Gastroesophageal sphincter (tissue), 4 donors: Measurements from ENCODE around the gene CHSY1. TPM values are rescaled to one million over a fixed set of nuclear protein-coding genes. Genes with fewer than 3 reads are reported as not detected.

Source experiments
- ATAC-seq: fragments of 150-250 bp; one replicate; pipeline ENCODE4 v1.9.1; 2016; ENCODE audit warnings: mild to moderate bottlenecking, moderate library complexity
- H3K27ac ChIP-seq, 4 donors: fragments of 200-600 bp; sonication (generic) in 3 of 4; 1 replicate in 3 of 4; 2 replicates in 1 of 4; pipeline ENCODE4 v1.5.1; 2016 to 2019
- H3K27me3 ChIP-seq: fragments of 200-600 bp; sonication (generic); one replicate; pipeline ENCODE4 v1.5.1; 2019
- H3K36me3 ChIP-seq, 2 donors: fragments of 200-600 bp; sonication (generic); one replicate each; pipeline ENCODE4 v1.5.1; 2019; ENCODE audit warnings: control low read depth in 1 of 2
- H3K4me1 ChIP-seq, 3 donors: fragments of 200-600 bp; sonication (generic); 1 replicate in 2 of 3; 2 replicates in 1 of 3; pipeline ENCODE4 v1.5.1; 2016 to 2019; ENCODE audit warnings: control low read depth in 2 of 3
- H3K4me3 ChIP-seq, 2 donors: fragments of 200-600 bp; sonication (generic); one replicate each; pipeline ENCODE4 v1.5.1; 2019; ENCODE audit warnings: mild to moderate bottlenecking in 1 of 2, moderate library complexity in 1 of 2
- H3K9me3 ChIP-seq, 3 donors: fragments of 200-600 bp; sonication (generic); one replicate each; pipeline ENCODE4 v1.5.1; 2017 to 2019; ENCODE audit warnings: control low read depth in 2 of 3
- EP300 ChIP-seq: sonication (generic); formaldehyde crosslinking; IDR thresholded peaks from one replicate; pipeline ENCODE4 v1.6.1; 2017; ENCODE audit warnings: antibody characterized with exemption, mild to moderate bottlenecking
- POLR2A ChIP-seq, 2 donors: fragments of 450-650 bp; IDR thresholded peaks; one replicate each; pipeline ENCODE4 v1.6.1; 2017; ENCODE audit warnings: antibody characterized with exemption in 2 of 2, mild to moderate bottlenecking in 2 of 2, moderate library complexity in 1 of 2
- POLR2AphosphoS5 ChIP-seq: sonication (generic); formaldehyde crosslinking; IDR thresholded peaks from one replicate; pipeline ENCODE4 v1.6.1; 2017; ENCODE audit warnings: antibody characterized with exemption
- WGBS, 2 donors: methylation state at CpG; one replicate each; pipeline ENCODE4 v1.1.5; 2018; ENCODE audit warnings: low coverage in 1 of 2; 5-methylcytosine and 5-hydroxymethylcytosine counted together
- total RNA-seq, 4 donors: library from RNA; depleted of rRNA; stranded (reverse); fragments of >200 nt; gene quantifications; one replicate each; pipeline ENCODE4 v1.1.0, GENCODE V29; 2016
- TF ChIP-seq, protein P1 (sequence below), 4 experiments: fragments of 200-600 bp in 2 of 4; fragments of 450-650 bp in 2 of 4; sonication (generic) in 1 of 4; IDR thresholded peaks; one replicate each; pipeline ENCODE4 v1.5.1; 2017 to 2019; ENCODE audit warnings: antibody characterized with exemption in 4 of 4, mild to moderate bottlenecking in 2 of 4, moderate library complexity in 2 of 4

Gene CHSY1
- total RNA-seq, 4 donors from 2014 or later: 13.8 to 30.6 (median 19.9) TPM

DNA sequence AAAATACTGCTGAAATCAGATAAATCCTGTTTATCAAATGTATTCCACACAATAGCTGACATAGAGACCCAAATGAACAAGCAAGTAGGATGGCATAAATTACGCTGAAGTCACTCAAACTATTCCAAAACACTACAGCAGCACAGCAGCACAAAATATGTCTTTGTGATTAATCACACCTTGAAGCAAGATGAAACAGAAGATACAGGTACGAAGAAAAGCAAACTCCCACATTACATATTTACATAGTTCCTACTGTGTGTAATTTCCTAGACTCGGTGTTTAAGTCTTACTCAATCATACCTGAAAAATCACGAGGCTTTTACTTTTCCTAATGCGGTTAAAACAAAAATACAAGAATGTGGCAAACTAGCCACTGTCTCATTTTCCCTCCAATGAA, 38.3 kb downstream of the CHSY1 start:
- Histone ChIP-seq H3K4me3 (no peak overlapping the region), H3K9me3 (no peaks in the 10 kb centered on the region), H3K27ac (no peak overlapping the region), H3K4me1 (peaks cover 9 to 73% (median 12%) of the 10 kb centered on the region in 3 donors), H3K36me3 (no peaks in the 10 kb centered on the region), H3K27me3 (no peaks in the 10 kb centered on the region)
- ATAC-seq: no peak
- WGBS, 2 donors: 70 to 92% methylated on average over 5 of the region's 5 CpGs
- TF ChIP-seq POLR2A (IDR thresholded peaks at IDR 0.05) (no peak), POLR2AphosphoS5 (no peak)
- TF ChIP-seq, protein P1, sequence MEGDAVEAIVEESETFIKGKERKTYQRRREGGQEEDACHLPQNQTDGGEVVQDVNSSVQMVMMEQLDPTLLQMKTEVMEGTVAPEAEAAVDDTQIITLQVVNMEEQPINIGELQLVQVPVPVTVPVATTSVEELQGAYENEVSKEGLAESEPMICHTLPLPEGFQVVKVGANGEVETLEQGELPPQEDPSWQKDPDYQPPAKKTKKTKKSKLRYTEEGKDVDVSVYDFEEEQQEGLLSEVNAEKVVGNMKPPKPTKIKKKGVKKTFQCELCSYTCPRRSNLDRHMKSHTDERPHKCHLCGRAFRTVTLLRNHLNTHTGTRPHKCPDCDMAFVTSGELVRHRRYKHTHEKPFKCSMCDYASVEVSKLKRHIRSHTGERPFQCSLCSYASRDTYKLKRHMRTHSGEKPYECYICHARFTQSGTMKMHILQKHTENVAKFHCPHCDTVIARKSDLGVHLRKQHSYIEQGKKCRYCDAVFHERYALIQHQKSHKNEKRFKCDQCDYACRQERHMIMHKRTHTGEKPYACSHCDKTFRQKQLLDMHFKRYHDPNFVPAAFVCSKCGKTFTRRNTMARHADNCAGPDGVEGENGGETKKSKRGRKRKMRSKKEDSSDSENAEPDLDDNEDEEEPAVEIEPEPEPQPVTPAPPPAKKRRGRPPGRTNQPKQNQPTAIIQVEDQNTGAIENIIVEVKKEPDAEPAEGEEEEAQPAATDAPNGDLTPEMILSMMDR (IDR thresholded peaks at IDR 0.05): no peak

DNA sequence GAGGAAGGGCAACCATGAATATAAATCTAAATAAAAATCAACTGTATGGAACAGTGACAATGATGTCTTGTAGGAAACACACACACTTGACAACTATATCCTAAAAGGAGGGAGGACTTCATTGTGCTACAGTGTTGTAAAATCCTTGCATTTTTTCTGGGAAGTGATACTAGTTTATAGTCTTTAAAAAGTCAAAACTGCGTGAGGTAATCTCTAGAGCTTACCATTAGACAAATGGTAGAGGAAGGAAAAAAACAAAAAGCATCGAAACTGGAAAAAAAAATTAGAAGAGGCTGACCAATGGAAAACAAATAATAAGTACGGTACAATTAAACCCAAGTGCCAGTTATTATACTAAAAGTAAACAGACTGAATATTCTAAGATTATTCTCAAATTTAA, 38.7 kb downstream of the CHSY1 start:
- H3K27ac ChIP-seq: no peak overlapping the region
- H3K4me1 ChIP-seq: peaks cover 9 to 77% (median 12%) of the 10 kb centered on the region in 3 donors
- H3K27me3 ChIP-seq: no peaks in the 10 kb centered on the region
- H3K9me3 ChIP-seq: no peaks in the 10 kb centered on the region
- ATAC-seq: no peak
- TF ChIP-seq POLR2AphosphoS5 (no peak), POLR2A (IDR thresholded peaks at IDR 0.05) (no peak), EP300 (no peak)
- TF ChIP-seq, protein P1 (IDR thresholded peaks at IDR 0.05): no peak
- no peaks in the 10 kb centered on the region for H3K36me3 ChIP-seq
- WGBS, 2 donors: 48 to 79% methylated on average over 3 of the region's 3 CpGs
- no peak overlapping the region for H3K4me3 ChIP-seq

DNA sequence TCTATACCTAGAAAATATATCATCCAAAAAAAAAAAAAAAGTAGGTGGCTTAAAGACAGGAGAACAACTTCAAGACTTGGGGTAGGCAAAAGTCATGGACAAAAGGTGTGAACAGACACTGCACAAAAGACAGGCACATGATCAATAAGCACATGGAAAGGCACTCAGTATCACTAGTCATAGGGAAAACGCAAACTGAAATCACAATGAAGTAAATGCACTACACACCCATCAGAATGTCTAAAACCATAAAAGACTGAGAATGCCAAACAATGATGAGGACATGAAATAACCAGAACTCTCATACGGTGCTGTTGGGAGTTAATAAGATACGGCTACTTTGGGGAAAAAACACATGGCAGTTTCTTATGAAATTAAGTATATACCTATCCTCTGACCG, 40.0 kb downstream of the CHSY1 start:
- WGBS, 2 donors: 68 to 71% methylated on average over 4 of the region's 4 CpGs
- no peak for TF ChIP-seq EP300
- TF ChIP-seq, protein P1 (IDR thresholded peaks at IDR 0.05): no peak
- TF ChIP-seq POLR2A (IDR thresholded peaks at IDR 0.05): no peak
- no peak for TF ChIP-seq POLR2AphosphoS5
- no peaks in the 10 kb centered on the region for H3K27me3 ChIP-seq
- no peaks in the 10 kb centered on the region for H3K9me3 ChIP-seq
- no peak overlapping the region for H3K4me3 ChIP-seq
- ATAC-seq: no peak
- no peaks in the 10 kb centered on the region for H3K36me3 ChIP-seq
- H3K27ac ChIP-seq: no peak overlapping the region
- H3K4me1 ChIP-seq: peaks cover 9 to 86% (median 12%) of the 10 kb centered on the region in 3 donors

DNA sequence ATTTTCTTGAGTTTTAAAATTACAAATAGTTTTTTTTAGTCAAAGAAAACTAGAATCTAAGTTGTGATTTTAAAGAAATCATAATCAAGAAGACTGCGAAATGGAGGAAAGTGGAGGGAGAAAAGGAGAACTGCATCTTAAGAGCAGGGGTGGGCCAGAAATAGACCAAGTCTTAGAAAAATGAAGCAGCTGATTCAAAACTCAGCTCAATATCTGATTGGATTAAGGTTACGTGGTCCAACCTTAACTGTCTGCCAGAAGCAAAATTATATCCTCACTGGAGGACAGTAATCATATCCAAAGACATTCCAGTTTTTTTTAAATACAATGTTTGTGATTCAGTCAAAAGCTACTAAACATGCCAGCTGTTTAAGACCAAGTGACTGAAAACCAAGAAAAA, 41.4 kb downstream of the CHSY1 start:
- ATAC-seq: no peak
- Histone ChIP-seq H3K4me1 (peaks cover 9 to 86% (median 12%) of the 10 kb centered on the region in 3 donors), H3K9me3 (no peaks in the 10 kb centered on the region), H3K27me3 (no peaks in the 10 kb centered on the region), H3K36me3 (no peaks in the 10 kb centered on the region), H3K4me3 (no peak overlapping the region), H3K27ac (peak overlapping the region in 2 of 4 donors; percentile 35 to 49)
- 29 to 68% methylated on average over 2 of the region's 2 CpGs for WGBS, 2 donors
- no peak for TF ChIP-seq POLR2AphosphoS5
- no peak for TF ChIP-seq POLR2A (IDR thresholded peaks at IDR 0.05)
- TF ChIP-seq, protein P1 (IDR thresholded peaks at IDR 0.05): no peak
- no peak for TF ChIP-seq EP300

DNA sequence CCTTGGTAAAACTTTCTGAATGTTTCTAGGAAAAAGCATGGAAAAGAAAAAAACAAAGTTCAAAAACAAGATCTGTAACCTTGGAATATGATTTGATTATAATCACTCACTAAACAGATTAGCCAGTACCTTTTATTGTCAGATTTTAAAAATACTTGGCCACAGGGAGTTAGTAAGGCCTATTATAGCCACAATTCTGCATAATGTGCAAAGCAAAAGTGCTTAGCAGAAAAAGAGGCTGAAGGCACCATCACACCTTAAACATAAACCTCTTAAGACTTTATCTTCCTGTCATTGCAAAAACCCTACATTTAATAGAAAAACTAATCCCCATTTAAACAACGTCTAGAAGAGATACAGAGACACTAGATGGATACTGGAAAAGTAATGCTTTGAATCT, 41.8 kb downstream of the CHSY1 start:
- H3K4me1 ChIP-seq: peaks cover 9 to 86% (median 12%) of the 10 kb centered on the region in 3 donors
- 25 to 30% methylated on average over 1 of the region's 1 CpG for WGBS, 2 donors
- no peaks in the 10 kb centered on the region for H3K9me3 ChIP-seq
- H3K27ac ChIP-seq: peak overlapping the region in 3 of 4 donors; percentile 35 to 49 (median 48)
- TF ChIP-seq POLR2A (IDR thresholded peaks at IDR 0.05): no peak
- TF ChIP-seq POLR2AphosphoS5: no peak
- TF ChIP-seq EP300: no peak
- TF ChIP-seq, protein P1 (IDR thresholded peaks at IDR 0.05): no peak
- no peaks in the 10 kb centered on the region for H3K36me3 ChIP-seq
- no peak overlapping the region for H3K4me3 ChIP-seq
- ATAC-seq: no peak
- no peaks in the 10 kb centered on the region for H3K27me3 ChIP-seq
